A673 (cell line): ENCODE measurements around the gene PBOV1. TPM values are rescaled to one million over a fixed set of nuclear protein-coding genes. Genes with fewer than 3 reads are reported as not detected.

Experiments used
- BruUV-seq: library from RNA; stranded (reverse); fragments of 400-500 nt; replicated peaks from 2 replicates; lab custom pipeline; 2021; lab: Mats Ljungman, UMichigan
- CTCF ChIA-PET: fragments of 300-600 bp; sonication (Branson Sonifier 250); formaldehyde crosslinking; loops from one replicate; lab custom pipeline; 2022; ENCODE audit warnings: antibody characterized with exemption; lab: Charles Lee
- POLR2A ChIA-PET: fragments of 300-600 bp; sonication (Branson Sonifier 250); formaldehyde crosslinking; loops from one replicate; lab custom pipeline; 2022; ENCODE audit warnings: antibody characterized with exemption; ENCODE audit not compliant: low non-redundant PET; lab: Charles Lee
- DNase-seq: peaks from one replicate; pipeline ENCODE4 v3.0.0-alpha.2; 2015; ENCODE audit warnings: low spot score
- H3K27ac ChIP-seq: fragments of 200-600 bp; sonication (generic); 2 replicates; pipeline ENCODE4 v1.5.1; 2016; ENCODE audit warnings: mixed run types, low read depth, mild to moderate bottlenecking, mixed read lengths, antibody characterized with exemption, low read length; ENCODE audit not compliant: poor library complexity, severe bottlenecking
- H3K27me3 ChIP-seq: fragments of 200-600 bp; sonication (generic); replicated peaks from 2 replicates; pipeline ENCODE4 v1.6.1; 2017; ENCODE audit warnings: mixed run types, low read depth, mild to moderate bottlenecking, mixed read lengths, antibody characterized with exemption, low read length; ENCODE audit not compliant: insufficient read depth, poor library complexity
- H3K36me3 ChIP-seq: fragments of 200-600 bp; sonication (generic); 2 replicates; pipeline ENCODE4 v1.6.1; 2016; ENCODE audit warnings: mixed run types, mild to moderate bottlenecking, mixed read lengths, antibody characterized with exemption, low read length; ENCODE audit not compliant: insufficient read depth, poor library complexity, severe bottlenecking
- H3K4me1 ChIP-seq: fragments of 200-600 bp; sonication (generic); 2 replicates; pipeline ENCODE4 v1.6.1; 2017; ENCODE audit warnings: mixed run types, mild to moderate bottlenecking, mixed read lengths, antibody characterized with exemption, low read length; ENCODE audit not compliant: insufficient read depth, poor library complexity, severe bottlenecking
- H3K4me3 ChIP-seq: fragments of 200-600 bp; sonication (generic); 2 replicates; pipeline ENCODE4 v1.5.1; 2016; ENCODE audit warnings: low read depth, mixed run types, mild to moderate bottlenecking, mixed read lengths, low read length; ENCODE audit not compliant: poor library complexity, severe bottlenecking
- H3K9me3 ChIP-seq: fragments of 200-600 bp; sonication (generic); 2 replicates; pipeline ENCODE4 v1.6.1; 2016; ENCODE audit warnings: mixed run types, low read depth, mild to moderate bottlenecking, mixed read lengths, antibody characterized with exemption, low read length; ENCODE audit not compliant: poor library complexity, severe bottlenecking
- CTCF ChIP-seq: fragments of 300-800, 200-600 bp; sonication (generic); conservative IDR thresholded peaks from 2 replicates; pipeline ENCODE4 v1.5.1; 2017; ENCODE audit warnings: low read depth, mild to moderate bottlenecking, antibody characterized with exemption, low read length, moderate library complexity, mixed read lengths
- EZH2 ChIP-seq: fragments of 200-600 bp; sonication (generic); IDR thresholded peaks from 2 replicates; pipeline ENCODE4 v1.6.1; 2017; ENCODE audit warnings: borderline replicate concordance, low read depth, mild to moderate bottlenecking, mixed read lengths, antibody characterized with exemption, low read length; ENCODE audit not compliant: poor library complexity, severe bottlenecking
- intact Hi-C: fragments of 100-400 bp; cut with micrococcal nuclease; formaldehyde crosslinking; loops from one replicate; pipeline ENCODE4 v1.10.0; 2022; ENCODE audit not compliant: unreplicated experiment
- total RNA-seq: library from RNA; stranded (reverse); gene quantifications from 2 replicates; pipeline ENCODE4 v1.2.3, GENCODE V29; 2021

The PBOV1 gene
- total RNA-seq, 1 experiment from 2014 or later: not detected

GRCh38 chr6:138196122-138196738, 22.1 kb downstream of the PBOV1 start:
- no peak for TF ChIP-seq CTCF
- no peak for TF ChIP-seq EZH2
- Histone ChIP-seq H3K27ac (no peak overlapping the region), H3K9me3 (no peaks in the 10 kb centered on the region), H3K27me3 (no peaks in the 10 kb centered on the region), H3K4me1 (peaks cover 7% of the 10 kb centered on the region), H3K36me3 (no peaks in the 10 kb centered on the region), H3K4me3 (no peak overlapping the region)
- intact Hi-C loops: no loop called here
- DNase-seq: no peak
- ChIA-PET CTCF (no interaction called here), POLR2A (no interaction called here)
- BruUV-seq: no TSS peak

- Histone ChIP-seq H3K27ac (no peak overlapping the region), H3K36me3 (no peaks in the 10 kb centered on the region), H3K4me3 (no peak overlapping the region), H3K27me3 (no peaks in the 10 kb centered on the region), H3K4me1 (peaks cover 7% of the 10 kb centered on the region), H3K9me3 (no peaks in the 10 kb centered on the region)
- no TSS peak for BruUV-seq
- intact Hi-C loops: no loop called here
- ChIA-PET POLR2A (no interaction called here), CTCF (interaction anchor here (0.7 kb wide), 1 partner anchor 34 kb away, joined by 6 read pairs; no protein-coding TSS in a partner anchor)
- no peak for TF ChIP-seq CTCF
- TF ChIP-seq EZH2: no peak
- no peak for DNase-seq
Observed at GRCh38 chr6:138194287-138194686, 24.0 kb downstream of the PBOV1 start.

- Histone ChIP-seq H3K27ac (no peak overlapping the region), H3K27me3 (no peaks in the 10 kb centered on the region), H3K4me1 (no peaks in the 10 kb centered on the region), H3K9me3 (no peaks in the 10 kb centered on the region), H3K36me3 (no peaks in the 10 kb centered on the region), H3K4me3 (no peak overlapping the region)
- BruUV-seq: no TSS peak
- POLR2A ChIA-PET: interaction anchor here (0.7 kb wide), 1 partner anchor 336 kb away, joined by 3 read pairs; no protein-coding TSS in a partner anchor
- CTCF ChIA-PET: no interaction called here
- intact Hi-C loops: no loop called here
- TF ChIP-seq EZH2 (no peak), CTCF (no peak)
- no peak for DNase-seq
Observed at GRCh38 chr6:138188278-138188941, 29.9 kb downstream of the PBOV1 start.
